Middle frontal gyrus (tissue), 1 donor: ENCODE measurements around the gene PIKFYVE.
"Not testable (repeated sequence)": the region's sequence is repeated elsewhere in the genome, so short reads cannot be mapped to it uniquely, and the experiment has no call there.

Source experiments
- DNase-seq: peaks from one replicate; pipeline ENCODE4 v3.0.0-alpha.2; 2015; ENCODE audit warnings: low spot score; ENCODE audit errors: extremely low spot score

PIKFYVE gene

DNA sequence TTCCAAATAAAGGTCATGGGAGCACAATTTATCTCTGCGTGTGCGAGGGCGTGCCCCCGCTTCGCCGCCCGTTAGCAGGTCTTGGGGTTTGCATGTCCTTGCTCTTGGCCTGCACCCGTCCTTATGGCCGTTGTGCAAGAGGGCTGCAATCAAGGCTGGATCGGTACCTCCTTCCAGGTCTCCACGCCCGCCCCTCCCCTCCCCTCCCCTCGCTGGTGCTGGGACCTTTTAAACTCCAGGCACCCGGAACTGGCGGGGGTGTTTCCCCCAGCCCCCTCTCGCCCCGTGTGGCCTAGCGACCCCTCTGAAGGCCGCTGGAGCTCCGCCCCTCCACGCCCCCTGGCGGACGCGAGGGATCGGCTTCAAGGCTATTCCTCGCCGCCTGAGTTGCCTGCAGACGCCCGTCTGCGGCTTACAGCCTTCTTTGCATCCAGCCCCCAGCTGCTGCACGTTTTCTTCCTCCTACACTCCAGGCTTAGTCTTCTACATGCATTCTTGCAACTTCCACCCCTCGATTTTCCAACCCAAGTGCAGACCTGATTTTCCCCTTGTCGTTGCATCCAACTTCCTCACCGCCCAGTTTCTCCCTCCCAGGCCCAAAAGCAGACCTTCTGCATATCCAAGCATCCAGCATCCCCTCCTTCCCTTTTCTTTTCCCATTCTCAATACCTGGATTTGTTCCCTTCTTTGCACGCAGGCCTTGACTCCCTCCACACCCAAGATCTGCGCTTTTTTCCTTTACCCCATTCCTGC, 11.8 kb upstream of the PIKFYVE start:
- DNase-seq = peak; percentile 51

GRCh38 chr2:208254871-208255556, 11.0 kb upstream of the PIKFYVE start, which contains the start of gene IDH1:
Gene IDH1, minus strand, starts transcription at chr2:208255071. Its CDS starts 3,520 bp downstream, at chr2:208251551.
- peak; percentile 89 for DNase-seq

DNA sequence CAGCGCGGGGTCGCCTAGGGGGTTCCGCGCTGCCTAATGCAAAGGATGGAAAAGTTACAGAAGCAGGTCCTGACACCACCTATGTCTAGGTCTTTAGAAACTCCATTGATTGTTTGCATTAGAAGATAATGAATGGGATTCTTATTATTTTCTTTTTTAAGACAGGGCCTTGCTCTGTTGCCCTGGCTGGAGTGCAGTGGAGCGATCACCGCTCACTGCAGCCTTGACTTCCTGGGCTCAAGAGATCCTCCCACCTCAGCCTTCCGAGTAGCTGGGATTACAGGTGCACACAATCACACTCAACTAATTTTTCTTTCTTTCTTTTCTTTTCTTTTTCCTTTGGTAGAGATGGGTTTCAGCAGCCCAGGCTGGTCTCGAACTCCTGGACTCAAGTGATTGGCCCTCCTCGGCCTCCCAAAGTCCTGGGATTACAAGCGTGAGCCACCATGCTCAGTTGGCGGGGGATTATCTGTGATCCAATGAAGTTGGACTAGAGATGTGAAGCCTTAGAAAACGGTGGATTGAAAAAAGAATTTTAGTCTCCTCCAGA, 10.4 kb upstream of the PIKFYVE start:
- DNase-seq = no peak

- no peak for DNase-seq
Observed at GRCh38 chr2:208256192-208256782, 9.8 kb upstream of the PIKFYVE start.

GRCh38 chr2:208256849-208257813, 8.9 kb upstream of the PIKFYVE start:
- not testable (repeated sequence) for DNase-seq

DNA sequence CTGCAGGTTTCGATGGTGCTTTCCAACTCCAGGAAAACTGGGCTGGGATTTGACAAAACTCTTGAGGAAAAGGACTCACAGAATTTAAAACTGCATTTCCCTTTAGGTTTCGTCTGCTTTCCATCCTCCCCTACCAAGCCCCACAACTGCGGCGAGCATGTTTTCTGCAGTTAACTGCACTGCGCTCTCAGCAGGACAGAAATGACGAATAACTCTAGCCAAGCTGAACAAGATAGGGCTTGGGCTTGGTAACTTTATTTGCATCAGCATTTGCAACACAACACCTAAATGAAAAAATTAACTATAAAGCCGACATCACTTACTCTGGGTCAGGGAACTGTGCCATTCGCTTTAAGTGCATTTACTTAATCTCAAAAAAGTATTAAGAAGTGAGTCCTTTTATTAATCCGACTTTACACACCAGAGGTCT, 669 bp upstream of the PIKFYVE start:
- DNase-seq = no peak

GRCh38 chr2:208266553-208266893, 468 bp downstream of the PIKFYVE start:
- no peak for DNase-seq

- DNase-seq = no peak
Observed at GRCh38 chr2:208266936-208267335, 881 bp downstream of the PIKFYVE start.

GRCh38 chr2:208267526-208267925, 1.5 kb downstream of the PIKFYVE start:
- DNase-seq = not testable (repeated sequence)

GRCh38 chr2:208268156-208268952, 2.3 kb downstream of the PIKFYVE start:
- no peak for DNase-seq

DNA sequence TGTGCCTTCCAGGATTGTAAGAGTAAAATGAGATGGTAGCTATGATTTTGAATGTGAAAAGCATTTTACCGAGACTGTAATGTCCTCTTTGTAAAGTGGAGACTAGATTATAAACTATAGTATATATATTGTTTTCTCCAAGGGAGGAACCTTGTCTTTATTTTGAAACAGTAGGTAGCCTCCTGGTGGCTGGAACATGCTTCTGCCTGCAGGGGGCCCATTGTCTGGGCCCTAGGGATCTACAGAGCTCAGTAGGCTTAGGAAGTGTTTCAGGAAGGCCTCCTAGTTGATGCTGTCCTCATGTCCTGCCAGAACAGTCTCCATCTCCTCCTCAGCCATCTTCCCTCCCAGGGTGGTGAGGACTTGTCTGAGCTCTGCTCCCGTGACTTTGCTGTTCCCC, 3.0 kb downstream of the PIKFYVE start:
- no peak for DNase-seq

DNA sequence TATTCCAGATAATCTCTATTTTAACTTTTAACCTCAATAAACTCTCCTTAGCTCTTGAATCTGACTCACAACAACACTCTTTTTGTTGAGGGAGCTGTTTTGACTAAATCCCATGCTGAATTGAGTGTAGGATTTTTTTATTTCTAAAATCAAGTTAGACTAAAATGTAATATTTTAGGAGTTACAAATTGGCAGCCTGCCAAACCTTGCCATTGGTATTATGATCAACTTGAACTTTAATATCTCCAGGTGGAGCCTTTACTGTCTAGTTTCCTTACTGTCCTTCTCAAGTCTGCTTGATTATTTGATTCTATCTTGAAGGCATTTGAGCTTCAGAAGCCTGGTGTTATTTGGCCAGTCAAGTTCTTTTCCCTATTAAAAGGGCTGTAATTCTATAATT, 8.7 kb downstream of the PIKFYVE start:
- DNase-seq = no peak

DNA sequence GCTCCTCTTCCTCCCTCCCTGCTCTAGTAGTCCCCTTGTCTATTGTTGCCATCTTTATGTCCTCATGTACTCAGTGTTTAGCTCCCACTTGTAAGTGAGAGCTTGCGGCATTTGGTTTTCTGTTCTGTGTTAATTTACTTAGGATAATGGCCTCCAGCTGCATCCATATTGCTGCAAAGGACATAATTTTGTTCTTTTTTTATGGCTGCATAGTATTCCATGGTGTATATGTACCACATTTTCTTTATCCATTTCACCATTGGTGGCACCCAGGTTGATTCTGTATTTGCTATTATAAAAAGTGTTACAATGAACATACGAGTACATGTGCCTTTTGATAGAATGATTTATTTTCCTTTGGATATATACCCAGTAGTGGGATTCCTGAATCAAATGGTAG, 12.5 kb downstream of the PIKFYVE start:
- DNase-seq = no peak

- DNase-seq = no peak
Observed at GRCh38 chr2:208279236-208279635, 13.2 kb downstream of the PIKFYVE start.

- DNase-seq = no peak
Observed at GRCh38 chr2:208280234-208280633, 14.2 kb downstream of the PIKFYVE start.

GRCh38 chr2:208280933-208281332, 14.9 kb downstream of the PIKFYVE start:
- no peak for DNase-seq

DNA sequence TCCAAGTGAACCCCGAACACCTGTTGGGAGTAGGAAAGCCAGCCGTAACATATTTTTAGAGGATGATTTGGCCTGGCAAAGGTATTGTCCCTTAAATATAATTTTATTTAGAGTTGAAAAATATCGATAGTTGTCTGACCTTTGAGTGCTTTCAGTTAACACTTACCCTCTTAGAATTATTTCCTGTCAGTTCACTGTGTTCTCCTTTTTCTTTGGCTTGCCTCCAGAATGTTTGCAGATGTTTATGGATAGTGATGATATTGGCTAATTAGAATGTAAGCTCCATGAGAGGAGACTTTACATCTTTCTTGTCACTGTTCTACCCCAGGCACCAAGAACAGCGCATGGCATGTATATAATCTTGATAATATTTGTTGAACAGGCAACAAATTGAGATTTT, 19.8 kb downstream of the PIKFYVE start:
- DNase-seq = no peak

DNA sequence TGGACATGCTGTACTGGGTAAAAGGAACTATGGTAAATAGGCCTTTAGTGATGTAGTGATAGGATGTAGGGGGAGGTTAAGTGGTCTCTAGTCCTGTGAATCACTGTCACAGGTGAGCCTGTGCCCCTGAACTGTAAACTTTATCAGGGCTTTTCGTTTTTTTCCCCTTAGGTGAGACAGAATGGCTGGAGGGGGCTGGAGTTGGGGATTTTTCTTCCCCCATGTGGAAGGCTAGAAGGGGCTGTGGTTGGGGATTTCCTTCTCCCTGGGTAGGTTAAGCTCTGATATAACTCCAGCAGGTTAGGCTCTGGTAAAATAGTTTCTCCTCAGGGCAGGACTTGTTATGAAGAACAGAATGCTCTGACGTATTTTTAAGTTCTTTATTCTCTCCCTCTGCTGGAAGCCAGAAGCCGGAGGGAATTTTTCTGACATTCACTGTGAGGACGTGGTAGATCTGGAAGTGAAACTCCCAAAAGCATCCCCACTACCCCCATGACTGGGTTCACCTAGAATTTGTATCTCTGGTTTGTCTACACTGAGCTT, 28.5 kb downstream of the PIKFYVE start:
- DNase-seq = no peak

DNA sequence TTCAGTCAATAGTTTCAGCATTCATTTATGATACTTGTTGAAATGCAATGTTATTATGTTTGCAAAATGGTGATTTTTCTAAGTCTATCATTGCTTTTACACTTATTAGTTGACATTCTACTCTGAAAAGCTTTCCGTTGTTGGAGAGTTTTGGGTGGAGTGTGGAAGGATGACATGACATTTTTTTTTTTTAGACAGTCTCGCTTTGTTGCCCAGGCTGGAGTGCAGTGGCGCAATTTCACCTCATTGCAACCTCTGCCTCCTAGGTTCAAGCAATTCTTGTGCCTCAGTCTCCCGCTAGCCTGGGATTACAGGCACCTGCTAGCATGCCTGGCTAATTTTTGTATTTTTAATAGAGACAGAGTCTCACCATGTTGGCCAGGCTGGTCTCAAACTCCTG, 29.8 kb downstream of the PIKFYVE start:
- DNase-seq = no peak

GRCh38 chr2:208296610-208297009, 30.6 kb downstream of the PIKFYVE start:
- DNase-seq = no peak
